ENCODE measurements around the gene RSPRY1. TPM values are rescaled to one million over a fixed set of nuclear protein-coding genes. Genes with fewer than 3 reads are reported as not detected.

The RSPRY1 gene
- total RNA-seq, 4 donors from 2014 or later = 13.7 to 27.2 (median 23.1) TPM

GRCh38 chr16:57244767-57245471 lies 58.8 kb downstream of the RSPRY1 start, which contains the start of gene ARL2BP:
TSS of gene ARL2BP (plus strand) at chr16:57245259. CDS start at chr16:57245368, 109 bp downstream.
- Histone ChIP-seq H3K4me1 (peaks cover 7 to 26% (median 8%) of the 10 kb centered on the region in 3 donors), H3K27me3 (no peaks in the 10 kb centered on the region), H3K36me3 (peaks cover 4 to 48% (median 9%) of the 10 kb centered on the region in 3 donors), H3K27ac (peak within 1 kb of the TSS; percentile 87 to 98 (median 94)), H3K4me3 (peak within 1 kb of the TSS; percentile 65 to 89 (median 80)), H3K9me3 (no peaks in the 10 kb centered on the region)
- 0 to 2% methylated on average over 9 to 11 of the region's 77 CpGs for WGBS, 2 donors
- TF ChIP-seq CTCF (IDR thresholded peaks at IDR 0.05) (peak in 2 of 6 experiments; percentile 13 to 23), POLR2A (IDR thresholded peaks at IDR 0.05) (peak in 3 of 4 donors; percentile 37 to 85 (median 77))
- intact Hi-C loops (cut with DNase I) = no loop called here
- DNase-seq = peak; percentile 85

GRCh38 chr16:57245472-57246113 lies 59.5 kb downstream of the RSPRY1 start:
- WGBS, 2 donors = 6 to 8% methylated on average over 12 to 13 of the region's 28 CpGs
- peak overlapping the region; percentile 87 to 98 (median 94) for H3K27ac ChIP-seq
- intact Hi-C loops (cut with DNase I) = no loop called here
- no peaks in the 10 kb centered on the region for H3K27me3 ChIP-seq
- H3K4me3 ChIP-seq = peak overlapping the region; percentile 65 to 89 (median 80)
- TF ChIP-seq POLR2A (IDR thresholded peaks at IDR 0.05) (no peak), CTCF (IDR thresholded peaks at IDR 0.05) (no peak)
- H3K36me3 ChIP-seq = peaks cover 4 to 48% (median 11%) of the 10 kb centered on the region in 3 donors
- no peak for DNase-seq
- H3K4me1 ChIP-seq = peaks cover 7 to 26% (median 8%) of the 10 kb centered on the region in 3 donors
- H3K9me3 ChIP-seq = no peaks in the 10 kb centered on the region

- intact Hi-C loops (cut with DNase I) = no loop called here
- peak overlapping the region in 1 of 4 donors; percentile 19 for H3K27ac ChIP-seq
- no peaks in the 10 kb centered on the region for H3K9me3 ChIP-seq
- peaks cover 15 to 98% (median 29%) of the 10 kb centered on the region in 3 donors for H3K36me3 ChIP-seq
- WGBS, 2 donors = 85 to 100% methylated on average over 2 of the region's 2 CpGs
- H3K4me3 ChIP-seq = no peak overlapping the region
- no peaks in the 10 kb centered on the region for H3K27me3 ChIP-seq
- TF ChIP-seq POLR2A (IDR thresholded peaks at IDR 0.05) = no peak
- no peak for TF ChIP-seq CTCF (IDR thresholded peaks at IDR 0.05)
- no peak for DNase-seq
- H3K4me1 ChIP-seq = peaks cover 0 to 59% (median 1%) of the 10 kb centered on the region in 3 donors
Observed at GRCh38 chr16:57251352-57251751, 65.2 kb downstream of the RSPRY1 start.

GRCh38 chr16:57252148-57252721 lies 66.1 kb downstream of the RSPRY1 start:
- TF ChIP-seq CTCF (IDR thresholded peaks at IDR 0.05) = no peak
- no peak for TF ChIP-seq POLR2A (IDR thresholded peaks at IDR 0.05)
- no peaks in the 10 kb centered on the region for H3K27me3 ChIP-seq
- peaks cover 0 to 59% (median 5%) of the 10 kb centered on the region in 3 donors for H3K4me1 ChIP-seq
- no peak for DNase-seq
- WGBS, 2 donors = 89 to 92% methylated on average over 6 of the region's 6 CpGs
- H3K4me3 ChIP-seq = no peak overlapping the region
- intact Hi-C loops (cut with DNase I) = no loop called here
- peaks cover 15 to 98% (median 29%) of the 10 kb centered on the region in 3 donors for H3K36me3 ChIP-seq
- H3K9me3 ChIP-seq = no peaks in the 10 kb centered on the region
- H3K27ac ChIP-seq = peak overlapping the region in 2 of 4 donors; percentile 73 to 82
